ENCODE measurements around the gene SPACA6.
A peak's percentile ranks its signal among the peaks of the same experiment; 100 is the strongest.

The SPACA6 gene

GRCh38 chr19:51689751-51690453 is 3.2 kb upstream of the SPACA6 start:
- peak; percentile 2 for DNase-seq

GRCh38 chr19:51690454-51691073 is 2.6 kb upstream of the SPACA6 start:
- DNase-seq: peak; percentile 39

- DNase-seq: no peak
Measured at GRCh38 chr19:51691074-51691583, 2.0 kb upstream of the SPACA6 start.

GRCh38 chr19:51691584-51692428 is 1.3 kb upstream of the SPACA6 start:
- no peak for DNase-seq

GRCh38 chr19:51692468-51692867 is 662 bp upstream of the SPACA6 start:
- no peak for DNase-seq

- no peak for DNase-seq
Measured at GRCh38 chr19:51693819-51694218, 689 bp downstream of the SPACA6 start.

GRCh38 chr19:51694318-51695085 is 1.4 kb downstream of the SPACA6 start:
- no peak for DNase-seq

- no peak for DNase-seq
Measured at GRCh38 chr19:51695088-51695487, 2.0 kb downstream of the SPACA6 start.

GRCh38 chr19:51695702-51696315 is 2.7 kb downstream of the SPACA6 start:
- DNase-seq: no peak

GRCh38 chr19:51696606-51697005 is 3.5 kb downstream of the SPACA6 start:
- no peak for DNase-seq

GRCh38 chr19:51697169-51697776 is 4.1 kb downstream of the SPACA6 start:
- DNase-seq: no peak

GRCh38 chr19:51698296-51698695 is 5.2 kb downstream of the SPACA6 start:
- no peak for DNase-seq

GRCh38 chr19:51699170-51699569 is 6.0 kb downstream of the SPACA6 start:
- DNase-seq: no peak

- no peak for DNase-seq
Measured at GRCh38 chr19:51701468-51702100, 8.5 kb downstream of the SPACA6 start.

GRCh38 chr19:51702103-51702824 is 9.1 kb downstream of the SPACA6 start:
- peak; percentile 56 for DNase-seq

GRCh38 chr19:51702825-51703574 is 9.9 kb downstream of the SPACA6 start:
- DNase-seq: peak; percentile 50

- peak; percentile 90 for DNase-seq
Measured at GRCh38 chr19:51703575-51704515, 10.7 kb downstream of the SPACA6 start.

GRCh38 chr19:51704626-51705025 is 11.5 kb downstream of the SPACA6 start:
- no peak for DNase-seq

GRCh38 chr19:51706296-51706695 is 13.2 kb downstream of the SPACA6 start:
- DNase-seq: no peak
